Mammary epithelial cell (primary cell): Measurements from ENCODE around the gene ITIH1.

Source experiments
- CTCF ChIP-seq, 2 donors: IDR thresholded peaks in 1 of 2; conservative IDR thresholded peaks in 1 of 2; 2 replicates each; pipeline ENCODE4 v1.5.1; 2011 to 2012; ENCODE audit warnings: inconsistent platforms in 2 of 2, low read length in 2 of 2, mild to moderate bottlenecking in 2 of 2, control low read depth in 1 of 2, low read depth in 1 of 2; ENCODE audit not compliant: insufficient read depth in 1 of 2; ENCODE audit errors: extremely low read depth in 1 of 2
- EZH2 ChIP-seq: IDR thresholded peaks from 2 replicates; pipeline ENCODE4 v1.6.1; 2012; ENCODE audit warnings: low read length, inconsistent platforms, borderline replicate concordance

- no peak for TF ChIP-seq CTCF (conservative IDR thresholded peaks at IDR 0.05 in 1 of 2, IDR thresholded peaks at IDR 0.05 in 1 of 2; ENCODE audit: extremely low read depth in 1 of 2, insufficient read depth in 1 of 2, low read depth in 1 of 2, low read length in 2 of 2)
- TF ChIP-seq EZH2, result no peak
Measured at GRCh38 chr3:52743721-52744120, 33.7 kb upstream of the ITIH1 start.
